Myocyte (in vitro differentiated cells): Measurements from ENCODE around the gene CBFA2T3. TPM values are rescaled to one million over a fixed set of nuclear protein-coding genes. Genes with fewer than 3 reads are reported as not detected.
"Not testable (repeated sequence)": the region's sequence is repeated elsewhere in the genome, so short reads cannot be mapped to it uniquely, and the experiment has no call there.

Experiments used
- DNase-seq: peaks from one replicate; pipeline ENCODE4 v3.0.0-alpha.2; 2012; ENCODE audit warnings: low read depth
- total RNA-seq: library from RNA; depleted of rRNA; stranded (reverse); fragments of >200 nt; gene quantifications from 2 replicates; pipeline ENCODE4 v1.2.3, GENCODE V29; 2014

Gene CBFA2T3
- total RNA-seq, 1 donor from 2014 or later = 0.72 TPM

GRCh38 chr16:88894681-88895300 lies 82.2 kb downstream of the CBFA2T3 start:
- no peak for DNase-seq

GRCh38 chr16:88894266-88894665 lies 82.7 kb downstream of the CBFA2T3 start:
- not testable (repeated sequence) for DNase-seq

- peak; percentile 80 for DNase-seq
Measured at GRCh38 chr16:88893127-88893968, 83.7 kb downstream of the CBFA2T3 start.

GRCh38 chr16:88892065-88892464 lies 84.9 kb downstream of the CBFA2T3 start:
- no peak for DNase-seq

GRCh38 chr16:88891083-88891482 lies 85.9 kb downstream of the CBFA2T3 start:
- no peak for DNase-seq

GRCh38 chr16:88889702-88890352 lies 87.2 kb downstream of the CBFA2T3 start:
- DNase-seq = not testable (repeated sequence)

GRCh38 chr16:88888461-88889387 lies 88.3 kb downstream of the CBFA2T3 start:
- DNase-seq = no peak

- no peak for DNase-seq
Measured at GRCh38 chr16:88888057-88888456, 89.0 kb downstream of the CBFA2T3 start.

GRCh38 chr16:88886845-88887521 lies 90.0 kb downstream of the CBFA2T3 start:
- DNase-seq = peak; percentile 71

GRCh38 chr16:88886420-88886844 lies 90.6 kb downstream of the CBFA2T3 start:
- peak; percentile 52 for DNase-seq

- no peak for DNase-seq
Measured at GRCh38 chr16:88885693-88886280, 91.2 kb downstream of the CBFA2T3 start.

GRCh38 chr16:88884569-88885271 lies 92.3 kb downstream of the CBFA2T3 start:
- DNase-seq = no peak

- DNase-seq = peak; percentile 94
Measured at GRCh38 chr16:88883946-88884345, 93.1 kb downstream of the CBFA2T3 start.

- no peak for DNase-seq
Measured at GRCh38 chr16:88883117-88883895, 93.7 kb downstream of the CBFA2T3 start.

GRCh38 chr16:88882358-88883030 lies 94.5 kb downstream of the CBFA2T3 start:
- DNase-seq = no peak

GRCh38 chr16:88881675-88882357 lies 95.2 kb downstream of the CBFA2T3 start:
- DNase-seq = no peak

- no peak for DNase-seq
Measured at GRCh38 chr16:88881007-88881615, 95.9 kb downstream of the CBFA2T3 start.
